Measurements from ENCODE around the gene KCNT1. TPM values are rescaled to one million over a fixed set of nuclear protein-coding genes. Genes with fewer than 3 reads are reported as not detected.

The KCNT1 gene
- total RNA-seq, 1 donor from 2014 or later = not detected

GRCh38 chr9:135736272-135736978 is 34.4 kb downstream of the KCNT1 start:
- Histone ChIP-seq H3K4me3 (no peak overlapping the region), H3K36me3 (no peaks in the 10 kb centered on the region), H3K9me3 (peaks cover 0 to 3% of the 10 kb centered on the region in 2 donors), H3K4me1 (no peaks in the 10 kb centered on the region), H3K27ac (no peak overlapping the region), H3K27me3 (no peaks in the 10 kb centered on the region)
- intact Hi-C loops (cut with DNase I) = no loop called here
- TF ChIP-seq CTCF (IDR thresholded peaks at IDR 0.05) = no peak
- no peak for DNase-seq (ENCODE audit: low spot score in 2 of 2)

GRCh38 chr9:135736979-135737839 is 35.2 kb downstream of the KCNT1 start:
- Histone ChIP-seq H3K27ac (no peak overlapping the region), H3K36me3 (no peaks in the 10 kb centered on the region), H3K27me3 (no peaks in the 10 kb centered on the region), H3K4me3 (no peak overlapping the region), H3K4me1 (no peaks in the 10 kb centered on the region), H3K9me3 (no peaks in the 10 kb centered on the region)
- DNase-seq (ENCODE audit: low spot score in 2 of 2) = no peak
- intact Hi-C loops (cut with DNase I) = no loop called here
- TF ChIP-seq CTCF (IDR thresholded peaks at IDR 0.05) = no peak

- no peak for DNase-seq (ENCODE audit: low spot score in 2 of 2)
- Histone ChIP-seq H3K36me3 (no peaks in the 10 kb centered on the region), H3K4me1 (no peaks in the 10 kb centered on the region), H3K27ac (no peak overlapping the region), H3K4me3 (no peak overlapping the region), H3K9me3 (no peaks in the 10 kb centered on the region), H3K27me3 (no peaks in the 10 kb centered on the region)
- no peak for TF ChIP-seq CTCF (IDR thresholded peaks at IDR 0.05)
- intact Hi-C loops (cut with DNase I) = no loop called here
Observed at GRCh38 chr9:135737840-135738521, 36.0 kb downstream of the KCNT1 start.

GRCh38 chr9:135739271-135740220 is 37.6 kb downstream of the KCNT1 start:
- H3K27ac ChIP-seq = no peak overlapping the region
- intact Hi-C loops (cut with DNase I) = no loop called here

More at GRCh38 chr9:135739271-135740220, 37.6 kb downstream of the KCNT1 start:
- H3K36me3 ChIP-seq = no peaks in the 10 kb centered on the region
- DNase-seq (ENCODE audit: low spot score in 2 of 2) = no peak
- H3K4me3 ChIP-seq = no peak overlapping the region
- no peaks in the 10 kb centered on the region for H3K9me3 ChIP-seq
- no peaks in the 10 kb centered on the region for H3K27me3 ChIP-seq
- H3K4me1 ChIP-seq = no peaks in the 10 kb centered on the region
- no peak for TF ChIP-seq CTCF (IDR thresholded peaks at IDR 0.05)

Measured in ascending aorta (tissue), 2 donors.